Astrocyte of the cerebellum (primary cell): ENCODE results near the gene MYH10.

Experiments used
- DNase-seq: peaks from one replicate; pipeline ENCODE4 v3.0.0-alpha.2; 2011; ENCODE audit warnings: low read depth
- H3K4me3 ChIP-seq: 2 replicates; pipeline ENCODE4 v1.5.1; 2011; ENCODE audit warnings: mild to moderate bottlenecking, low read depth, low read length, moderate library complexity
- in situ Hi-C: cut with HindIII; loops from 2 replicates; pipeline ENCODE4 v1.10.0; 2017; ENCODE audit warnings: low sequenced_read_pairs
- TF ChIP-seq, protein P1 (sequence below): IDR thresholded peaks from 2 replicates; pipeline ENCODE4 v1.5.1; 2012; ENCODE audit warnings: low read length, low read depth, moderate library complexity, mild to moderate bottlenecking; ENCODE audit errors: missing control alignments

MYH10 gene

DNA sequence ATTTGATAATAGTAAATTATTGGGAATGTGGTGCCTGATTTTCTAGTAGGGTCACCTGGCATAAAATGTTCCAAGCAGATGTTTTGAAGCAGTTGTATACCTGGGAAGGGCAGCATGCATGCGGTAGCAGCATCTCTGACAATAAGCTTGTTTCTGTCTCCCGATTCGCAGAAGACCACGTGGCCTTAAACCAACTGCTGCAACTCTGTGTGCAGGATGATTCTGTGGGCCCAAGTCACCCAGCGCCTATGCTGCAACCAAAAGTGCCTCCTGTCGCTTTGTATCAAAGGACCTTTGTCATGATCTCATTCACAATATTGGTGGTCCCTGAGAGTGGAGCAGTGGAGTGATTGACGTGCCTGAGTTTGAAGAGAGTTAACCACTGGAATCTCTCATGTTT lies 186.8 kb downstream of the MYH10 start:
- DNase-seq = no peak

DNA sequence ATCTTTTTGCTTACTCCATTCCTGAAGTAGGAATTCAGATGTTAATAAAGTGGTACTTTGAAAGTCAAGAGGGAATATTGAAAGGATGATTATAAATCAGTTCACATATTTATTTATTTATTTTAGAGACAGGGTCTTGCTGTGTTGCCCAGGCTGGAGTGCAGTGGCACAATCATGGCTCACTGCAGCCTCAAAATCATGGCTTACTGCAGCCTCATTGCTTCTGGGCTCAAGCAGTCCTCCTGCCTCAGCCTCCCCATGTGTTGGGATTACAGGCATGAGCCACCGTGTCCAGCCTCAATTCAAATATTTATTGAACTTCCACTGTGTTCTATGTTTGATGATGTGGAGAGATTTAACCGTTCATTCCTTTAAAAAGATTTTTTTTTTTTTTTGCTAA lies 188.2 kb downstream of the MYH10 start:
- H3K4me3 ChIP-seq = no peak overlapping the region
- in situ Hi-C loops = loop anchor here (5.0 kb wide), 1 partner anchor 50 kb away; no protein-coding TSS in a partner anchor
- no peak for DNase-seq
- TF ChIP-seq, protein P1, sequence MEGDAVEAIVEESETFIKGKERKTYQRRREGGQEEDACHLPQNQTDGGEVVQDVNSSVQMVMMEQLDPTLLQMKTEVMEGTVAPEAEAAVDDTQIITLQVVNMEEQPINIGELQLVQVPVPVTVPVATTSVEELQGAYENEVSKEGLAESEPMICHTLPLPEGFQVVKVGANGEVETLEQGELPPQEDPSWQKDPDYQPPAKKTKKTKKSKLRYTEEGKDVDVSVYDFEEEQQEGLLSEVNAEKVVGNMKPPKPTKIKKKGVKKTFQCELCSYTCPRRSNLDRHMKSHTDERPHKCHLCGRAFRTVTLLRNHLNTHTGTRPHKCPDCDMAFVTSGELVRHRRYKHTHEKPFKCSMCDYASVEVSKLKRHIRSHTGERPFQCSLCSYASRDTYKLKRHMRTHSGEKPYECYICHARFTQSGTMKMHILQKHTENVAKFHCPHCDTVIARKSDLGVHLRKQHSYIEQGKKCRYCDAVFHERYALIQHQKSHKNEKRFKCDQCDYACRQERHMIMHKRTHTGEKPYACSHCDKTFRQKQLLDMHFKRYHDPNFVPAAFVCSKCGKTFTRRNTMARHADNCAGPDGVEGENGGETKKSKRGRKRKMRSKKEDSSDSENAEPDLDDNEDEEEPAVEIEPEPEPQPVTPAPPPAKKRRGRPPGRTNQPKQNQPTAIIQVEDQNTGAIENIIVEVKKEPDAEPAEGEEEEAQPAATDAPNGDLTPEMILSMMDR = no peak

More for the DNA sequence above, 186.8 kb downstream of the MYH10 start:
- in situ Hi-C loops = loop anchor here (5.0 kb wide), 1 partner anchor 49 kb away; no protein-coding TSS in a partner anchor
- TF ChIP-seq, protein P1 = no peak
- no peak overlapping the region for H3K4me3 ChIP-seq

DNA sequence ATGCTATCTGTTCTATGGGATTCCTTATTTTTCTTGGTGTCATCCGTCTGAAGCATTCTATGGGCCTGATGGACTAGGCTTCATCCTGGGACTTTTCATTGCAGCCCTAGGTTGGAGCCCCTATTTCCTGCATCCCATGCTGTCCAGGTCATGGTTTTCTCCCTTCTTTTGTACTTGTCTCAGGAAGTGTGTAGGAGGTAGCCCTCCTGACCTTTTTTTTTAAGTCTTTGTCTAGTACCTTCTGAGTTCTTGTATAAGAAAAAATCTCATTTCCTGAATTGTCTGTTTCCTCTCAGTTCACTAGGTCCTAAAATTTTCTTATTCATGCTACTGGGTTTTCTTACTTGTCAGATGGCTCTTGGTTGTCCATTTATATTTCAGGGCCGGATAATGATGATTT lies 188.8 kb downstream of the MYH10 start:
- in situ Hi-C loops = loop anchor here (5.0 kb wide), 1 partner anchor 51 kb away; no protein-coding TSS in a partner anchor
- H3K4me3 ChIP-seq = no peak overlapping the region
- no peak for DNase-seq
- TF ChIP-seq, protein P1 = no peak

DNA sequence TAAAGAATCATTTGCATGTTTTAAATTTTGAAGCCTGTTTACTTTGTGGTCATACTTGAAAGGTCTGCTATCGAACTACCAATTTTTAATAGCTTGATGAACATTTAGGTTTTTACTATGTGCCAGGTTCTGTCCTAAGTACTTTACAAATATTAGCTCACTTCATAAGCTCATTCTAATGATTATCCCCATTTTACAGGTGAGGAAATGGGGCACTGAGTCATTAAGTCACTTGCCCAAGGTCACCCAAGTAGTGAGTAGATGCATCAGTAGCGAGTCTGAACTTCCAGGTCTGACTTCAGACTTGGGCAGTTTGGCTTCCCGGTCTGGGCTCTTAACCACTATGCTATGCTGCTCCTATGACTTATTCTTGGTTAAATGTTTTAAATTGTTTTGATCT lies 190.8 kb downstream of the MYH10 start:
- no peak overlapping the region for H3K4me3 ChIP-seq
- no peak for DNase-seq
- in situ Hi-C loops = loop anchor here (5.0 kb wide), 1 partner anchor 53 kb away; no protein-coding TSS in a partner anchor
- TF ChIP-seq, protein P1 = no peak

DNA sequence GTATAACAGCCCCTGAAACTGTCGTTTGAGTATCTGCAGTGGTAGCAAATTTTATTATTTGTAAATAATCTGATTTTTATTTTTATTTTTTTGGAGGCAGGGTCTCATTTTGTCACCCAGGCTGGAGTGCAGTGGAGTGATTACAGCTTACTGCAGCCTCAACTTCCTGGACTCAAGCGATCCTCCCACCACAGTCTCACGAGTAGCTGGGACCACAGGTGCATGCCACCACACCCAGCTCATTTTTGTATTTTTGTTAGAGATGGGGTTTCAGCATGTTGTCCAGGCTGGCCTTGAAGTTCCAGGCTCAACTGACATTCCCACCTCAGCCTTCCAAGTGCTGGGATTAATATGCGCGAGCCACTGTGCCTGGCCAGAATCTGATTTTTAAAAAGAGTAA lies 192.1 kb downstream of the MYH10 start:
- in situ Hi-C loops = no loop called here
- TF ChIP-seq, protein P1 = no peak

DNA sequence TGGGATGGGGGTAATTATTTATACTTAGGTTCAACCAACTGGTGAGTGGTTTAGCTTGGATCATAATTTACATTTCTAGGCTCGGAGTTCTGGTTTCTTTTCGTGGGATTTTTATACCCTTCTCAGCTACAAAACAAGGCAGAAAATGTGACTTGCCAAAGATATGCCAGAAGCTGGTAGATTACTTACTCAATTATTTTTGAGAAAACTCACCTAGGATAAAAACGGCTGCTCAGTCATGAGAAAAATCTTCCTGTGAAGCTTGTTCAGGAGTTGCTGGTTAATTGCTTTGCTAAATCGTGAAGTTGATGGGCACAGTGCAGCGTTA lies 193.7 kb downstream of the MYH10 start:
- H3K4me3 ChIP-seq = peak overlapping the region; percentile 97
- DNase-seq = no peak
- in situ Hi-C loops = no loop called here
- TF ChIP-seq, protein P1 = no peak

More for the DNA sequence above, 192.1 kb downstream of the MYH10 start:
- DNase-seq = no peak
- no peak overlapping the region for H3K4me3 ChIP-seq
